HG02981 (cell line): ENCODE data around the gene ARMH4.

Experiments
- ATAC-seq: cut with Tn5 transposase; IDR thresholded peaks from one replicate; pipeline ENCODE4 v1.9.1; 2021; ENCODE audit warnings: mild to moderate bottlenecking, moderate library complexity; ENCODE audit not compliant: unreplicated experiment

The ARMH4 gene

GRCh38 chr14:57974896-57975295, 177.1 kb downstream of the ARMH4 start:
- no peak for ATAC-seq

- ATAC-seq, result no peak
Measured at GRCh38 chr14:57970594-57970993, 181.4 kb downstream of the ARMH4 start.

- ATAC-seq, result no peak
Measured at GRCh38 chr14:57970175-57970574, 181.8 kb downstream of the ARMH4 start.

GRCh38 chr14:57963071-57963470, 188.9 kb downstream of the ARMH4 start:
- no peak for ATAC-seq

GRCh38 chr14:57962325-57963035, 189.5 kb downstream of the ARMH4 start:
- ATAC-seq, result no peak

DNA sequence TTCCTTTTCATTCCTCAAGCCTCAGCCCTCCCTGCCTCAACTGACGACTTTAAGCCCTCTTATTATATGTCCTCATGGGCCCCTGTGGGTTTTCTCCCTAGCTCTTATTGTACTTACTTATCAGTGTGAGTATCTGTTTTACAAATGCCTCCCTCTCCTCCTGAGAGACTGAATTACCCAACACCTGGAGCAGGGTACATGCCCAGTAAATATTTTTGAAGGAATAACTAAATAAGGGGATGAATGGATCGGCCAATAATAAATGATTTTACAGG, 190.3 kb downstream of the ARMH4 start:
- ATAC-seq, result no peak

DNA sequence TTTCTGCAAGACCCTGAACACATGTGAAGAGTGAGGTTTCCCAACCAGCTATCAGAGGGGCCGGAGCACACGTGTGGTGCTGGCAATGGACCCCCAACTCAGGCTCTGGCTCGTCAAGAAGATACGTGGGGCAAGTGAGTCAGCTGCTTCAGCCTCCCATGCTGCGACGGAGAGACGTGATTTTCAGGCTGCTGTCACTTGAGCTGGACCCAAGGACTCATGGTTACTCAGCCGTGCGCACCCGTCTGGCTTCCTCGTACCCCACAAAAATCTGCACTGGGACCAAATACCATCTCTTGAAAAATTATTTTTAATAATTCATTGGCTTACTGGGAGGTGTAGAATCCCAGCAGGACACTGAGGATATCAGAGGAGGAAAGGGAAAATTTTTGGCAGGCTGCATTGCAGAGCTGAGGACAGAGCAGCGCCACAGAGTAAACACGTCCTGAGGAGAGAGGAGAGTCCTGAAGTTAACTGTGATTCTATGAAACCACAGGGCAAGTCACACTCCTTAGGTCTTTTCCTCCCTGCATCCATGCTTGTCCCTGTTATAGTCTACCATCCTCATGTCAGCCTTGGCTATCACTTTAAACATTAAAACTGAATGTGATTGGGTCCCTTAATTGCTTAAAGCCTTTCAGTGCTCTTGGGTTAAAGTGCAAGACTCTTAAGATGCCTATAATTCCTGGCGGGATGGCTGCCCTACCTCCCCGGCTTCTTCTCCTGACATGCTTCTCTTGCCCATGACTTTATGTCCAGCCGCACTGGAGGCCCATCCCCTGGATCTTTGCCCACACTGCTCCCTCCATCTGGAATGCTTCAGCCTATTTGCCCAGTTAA, 190.8 kb downstream of the ARMH4 start:
- no peak for ATAC-seq

DNA sequence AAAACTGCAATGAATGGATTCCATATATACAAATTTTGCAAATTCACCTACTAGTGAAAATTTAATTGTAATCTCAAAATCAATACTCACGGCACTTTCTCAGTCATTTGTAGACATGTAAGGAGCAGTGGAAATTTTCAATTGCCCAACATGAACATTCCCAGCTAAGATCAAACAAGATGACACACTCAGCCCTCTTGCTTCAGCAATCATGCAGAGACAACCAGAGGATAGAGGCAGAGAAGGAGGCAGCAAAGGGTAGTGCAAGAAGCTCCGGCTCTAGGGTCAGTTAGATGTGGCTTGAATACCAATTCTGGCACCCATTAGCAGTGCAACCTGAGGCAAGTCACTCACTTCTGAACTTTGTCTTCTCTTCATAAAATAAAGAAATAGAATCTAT, 194.6 kb downstream of the ARMH4 start:
- ATAC-seq, result no peak
